HG02610 (cell line): ENCODE data around the gene ANKS6.
"Not testable (repeated sequence)": the region's sequence is repeated elsewhere in the genome, so short reads cannot be mapped to it uniquely, and the experiment has no call there.

Experiments
- ATAC-seq: cut with Tn5 transposase; IDR thresholded peaks from one replicate; pipeline ENCODE4 v1.9.1; 2021; ENCODE audit warnings: mild to moderate bottlenecking, moderate library complexity; ENCODE audit not compliant: unreplicated experiment

Gene ANKS6

DNA sequence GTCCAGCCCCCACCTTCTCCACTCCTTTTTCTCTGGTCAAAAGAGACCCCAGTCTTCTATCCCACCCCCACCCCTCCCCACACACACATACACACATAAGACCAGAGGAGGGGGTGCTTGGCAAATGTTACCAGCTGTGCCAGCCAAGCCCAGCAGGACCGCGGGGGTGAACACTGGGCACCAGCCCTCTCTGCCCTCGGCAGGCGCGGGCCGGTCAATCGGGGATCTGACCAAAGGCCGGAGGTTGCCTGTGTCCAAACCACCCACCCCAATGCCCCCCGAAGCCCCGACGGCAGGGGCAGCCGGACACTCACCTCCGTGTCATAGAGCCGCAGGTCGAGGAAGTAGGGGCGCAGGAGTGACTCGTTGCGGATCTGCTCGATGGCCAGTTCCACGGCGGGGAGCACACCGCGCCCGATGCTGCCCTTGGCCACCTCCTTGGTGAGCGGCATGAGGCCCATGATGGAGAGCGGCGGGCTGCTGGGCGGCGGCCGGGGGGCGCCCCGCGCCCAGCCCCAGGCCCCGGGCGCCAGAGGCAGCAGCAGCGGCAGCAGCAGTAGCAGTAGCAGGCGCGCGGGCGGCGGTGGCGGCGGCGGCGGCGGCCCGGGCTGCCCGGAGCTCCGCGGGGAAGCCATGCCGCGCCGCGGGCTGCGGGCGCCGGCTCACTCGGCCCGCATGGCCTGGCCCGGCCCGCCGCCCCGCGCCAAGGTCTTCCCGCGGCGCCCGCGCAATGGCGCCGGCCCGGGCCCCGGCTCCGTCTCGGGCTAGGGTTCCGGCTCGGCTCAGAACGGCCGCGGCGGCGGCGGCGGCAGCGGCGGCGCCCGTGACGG is 88.0 kb downstream of the ANKS6 start:
- ATAC-seq = no peak

DNA sequence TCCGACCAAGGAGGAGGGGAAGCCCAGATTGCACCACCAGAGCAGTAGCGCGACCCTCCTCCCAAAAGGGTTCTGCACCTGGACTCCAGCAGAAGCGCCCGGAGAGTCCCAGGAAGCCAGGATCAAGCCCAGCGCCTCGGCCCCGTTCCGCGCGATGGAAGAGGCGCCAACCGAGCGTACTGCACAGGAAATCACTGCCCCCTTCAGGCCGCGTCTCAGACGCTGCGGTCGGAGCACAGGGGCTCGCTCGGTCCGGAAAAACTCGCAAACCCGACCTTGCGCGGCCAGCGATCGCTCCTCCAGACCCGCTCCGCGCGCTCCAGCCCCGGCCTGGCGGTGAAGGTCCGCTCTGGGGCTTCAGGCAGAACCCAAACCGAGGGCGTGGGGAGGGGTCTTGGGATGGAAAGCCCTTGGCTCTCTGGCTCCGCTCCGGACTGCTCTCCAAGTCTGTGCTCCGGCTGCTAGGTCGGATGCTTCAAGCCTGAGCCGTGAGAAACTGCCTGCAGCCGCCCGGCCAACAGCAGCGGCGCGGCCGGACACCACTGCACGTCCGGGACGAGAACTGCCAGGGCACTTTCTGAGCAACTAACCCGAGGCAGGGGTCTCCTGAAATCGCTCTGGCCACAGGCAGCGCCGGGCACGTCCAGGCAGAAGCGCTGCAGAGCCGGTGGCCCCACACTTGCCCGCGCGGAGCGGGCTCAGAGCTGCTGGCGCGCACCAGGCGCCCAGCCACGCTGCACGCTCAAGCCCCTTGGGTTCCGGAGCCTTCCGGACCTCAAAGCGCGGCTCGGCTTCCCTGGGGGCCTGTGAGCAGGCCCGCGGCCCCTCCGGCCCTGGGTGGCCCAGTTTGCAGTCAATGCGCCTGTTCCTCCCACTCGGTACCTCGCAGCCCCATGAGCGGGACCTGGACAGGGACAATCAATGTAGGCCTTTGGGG is 88.9 kb downstream of the ANKS6 start:
- no peak for ATAC-seq

DNA sequence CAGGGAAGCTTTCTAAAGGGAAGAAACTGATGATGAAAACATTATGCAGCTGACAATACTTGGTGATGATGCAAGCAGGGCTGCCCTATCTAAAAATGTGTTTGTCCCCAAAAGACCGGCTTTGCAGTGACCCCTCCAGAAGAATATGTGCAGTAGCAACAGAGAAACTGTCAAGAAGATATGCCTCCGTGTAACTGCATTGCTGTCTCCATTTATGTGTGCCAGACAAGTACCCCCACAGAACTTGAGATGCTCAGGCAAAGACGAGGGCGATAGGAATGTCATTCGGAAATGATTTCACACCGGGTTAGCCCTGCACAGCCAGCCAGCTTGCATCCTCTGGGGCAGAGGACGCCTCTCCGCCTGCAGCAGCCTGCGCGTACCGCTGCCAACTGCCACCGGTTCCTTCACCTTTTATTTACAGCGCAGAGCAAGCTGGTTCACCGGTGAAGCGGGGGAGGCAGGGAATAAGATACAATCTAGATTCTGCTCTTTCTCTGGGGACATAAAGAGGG is 89.6 kb downstream of the ANKS6 start:
- no peak for ATAC-seq

DNA sequence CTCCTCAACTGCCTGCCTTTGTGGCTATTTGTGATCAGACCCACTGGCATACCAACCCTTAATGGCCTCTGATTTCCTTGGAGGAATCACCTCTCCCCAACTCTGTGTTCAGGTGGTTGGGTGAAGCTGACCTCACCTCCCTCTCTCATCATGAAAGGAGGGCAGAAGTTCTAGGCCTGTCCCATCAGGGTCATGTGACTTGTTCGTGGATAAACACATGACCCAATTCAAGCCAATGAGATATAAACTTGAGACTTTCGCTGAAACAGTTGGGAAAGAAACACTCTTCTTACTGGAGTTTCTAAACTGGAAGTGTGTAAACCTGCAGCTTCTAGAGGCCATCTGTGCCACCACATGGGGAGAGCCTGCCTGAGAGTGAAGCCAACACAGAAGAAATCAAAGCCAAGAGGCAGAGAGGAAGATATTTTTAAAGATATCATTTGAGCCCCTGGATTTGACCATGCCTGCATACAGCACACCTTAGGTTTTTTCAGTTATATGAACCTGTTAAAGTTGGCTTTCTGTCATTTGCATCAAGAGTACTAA is 93.4 kb downstream of the ANKS6 start:
- no peak for ATAC-seq

DNA sequence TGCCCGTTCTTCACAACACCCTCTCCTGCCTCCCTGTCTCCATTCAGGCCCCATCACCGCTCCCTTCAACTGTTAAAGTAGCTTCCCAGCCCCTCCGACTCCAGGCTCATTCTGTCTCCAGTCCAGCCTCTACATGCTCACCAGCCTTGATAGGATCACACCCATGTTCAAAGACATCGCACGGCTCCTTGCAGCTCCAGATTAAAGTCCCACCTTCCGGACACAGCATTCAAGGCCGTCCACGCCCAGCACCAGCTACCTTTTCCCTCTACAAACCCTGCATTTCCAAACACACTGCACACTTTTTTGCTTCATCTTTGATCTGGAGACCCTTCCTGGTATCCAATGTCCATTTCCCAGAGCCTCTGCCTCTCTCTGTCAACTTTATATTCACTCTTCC is 94.0 kb downstream of the ANKS6 start:
- ATAC-seq = no peak

DNA sequence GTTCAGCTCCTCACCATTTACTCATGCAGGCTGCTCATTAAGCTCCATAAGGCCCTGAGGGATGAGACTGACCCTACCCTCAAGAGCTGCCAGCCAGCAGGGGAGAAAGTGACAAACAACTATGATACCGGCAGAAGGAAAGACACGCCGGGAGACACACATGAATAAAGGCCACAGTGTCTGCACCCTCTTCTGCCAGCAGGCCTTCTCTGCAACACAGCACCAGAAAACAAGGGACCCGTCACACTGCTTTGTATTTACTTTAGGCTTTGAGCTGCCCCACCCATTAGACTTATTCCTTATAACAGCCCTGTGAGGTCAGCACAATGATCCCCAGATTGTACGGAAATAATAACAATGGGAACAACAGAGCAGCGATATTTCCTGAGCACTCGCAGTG is 94.8 kb downstream of the ANKS6 start:
- ATAC-seq = no peak

DNA sequence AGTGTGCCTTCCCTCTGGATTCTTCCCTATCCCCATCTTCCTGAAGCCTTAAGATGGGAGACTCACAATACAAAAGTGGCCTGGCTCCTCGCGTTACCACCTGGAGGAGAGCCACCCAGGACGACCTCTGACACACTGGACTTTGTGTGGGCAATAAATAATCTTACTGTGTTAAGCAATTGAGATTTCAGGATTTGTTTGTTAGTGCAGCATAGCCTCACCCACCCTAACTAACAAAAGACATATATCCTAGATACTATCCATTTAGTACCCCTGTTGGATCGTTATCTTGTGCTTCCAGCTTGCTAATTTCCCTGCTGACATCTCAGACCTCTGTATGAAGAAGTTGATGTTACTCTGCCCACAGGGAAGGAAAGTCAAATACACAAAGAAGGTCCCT is 95.6 kb downstream of the ANKS6 start:
- ATAC-seq = no peak

DNA sequence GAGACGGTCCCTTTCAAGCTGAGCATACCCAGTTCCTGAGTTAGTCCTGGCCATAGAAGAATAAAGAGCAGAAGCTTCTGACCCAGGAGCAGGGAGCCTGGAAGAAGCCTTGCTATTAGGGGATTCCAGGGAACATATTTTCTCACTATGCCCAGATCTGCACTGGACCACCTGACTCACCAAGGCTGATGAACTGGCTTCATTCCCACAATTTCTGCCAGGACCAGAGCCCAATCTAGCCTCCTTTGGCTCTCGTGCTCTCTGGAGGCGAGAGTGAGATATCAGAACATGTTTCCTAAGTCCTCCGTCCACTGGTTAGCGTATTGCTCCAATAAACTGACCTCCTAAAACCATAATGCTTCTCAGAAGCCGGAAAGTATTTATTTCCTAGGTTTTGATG is 97.5 kb downstream of the ANKS6 start:
- ATAC-seq = no peak

DNA sequence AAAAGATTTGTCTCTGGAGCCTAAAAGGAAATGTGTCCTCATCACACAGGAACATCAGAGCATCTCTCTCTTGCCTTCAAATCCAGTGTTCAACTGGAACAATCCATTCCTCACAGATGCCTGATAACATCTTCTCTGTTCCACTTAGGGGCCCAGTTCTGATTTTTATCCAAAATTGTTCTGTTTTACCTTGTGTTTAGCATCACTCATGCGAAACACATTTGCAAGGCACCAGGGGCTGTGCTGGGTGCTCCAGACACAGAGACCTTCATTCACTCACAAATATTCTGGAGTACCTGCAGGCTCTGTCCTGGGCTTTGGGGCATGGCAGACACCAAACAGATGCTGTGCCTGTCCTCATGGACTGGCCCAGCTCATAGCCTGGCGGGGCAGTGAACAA is 101.4 kb downstream of the ANKS6 start:
- ATAC-seq = no peak

DNA sequence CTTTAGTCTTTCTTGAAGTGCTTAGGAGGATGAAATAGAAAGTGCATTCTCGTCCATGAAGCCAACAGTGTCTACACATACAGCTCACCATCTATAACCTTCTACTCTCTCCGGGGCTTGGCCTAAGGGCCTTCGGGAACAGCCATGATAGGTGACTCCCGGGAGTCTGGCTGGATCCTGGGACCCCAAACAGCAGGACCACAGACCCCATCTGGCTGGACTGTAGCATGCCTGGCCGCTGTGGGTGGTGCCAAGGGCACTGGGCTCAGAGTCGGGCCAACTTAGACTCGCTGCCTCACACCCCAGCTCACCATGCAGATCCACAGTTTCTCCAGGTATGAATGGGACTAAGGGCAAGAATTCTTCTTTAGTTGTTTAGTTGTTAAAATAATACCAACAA is 104.0 kb downstream of the ANKS6 start:
- no peak for ATAC-seq

DNA sequence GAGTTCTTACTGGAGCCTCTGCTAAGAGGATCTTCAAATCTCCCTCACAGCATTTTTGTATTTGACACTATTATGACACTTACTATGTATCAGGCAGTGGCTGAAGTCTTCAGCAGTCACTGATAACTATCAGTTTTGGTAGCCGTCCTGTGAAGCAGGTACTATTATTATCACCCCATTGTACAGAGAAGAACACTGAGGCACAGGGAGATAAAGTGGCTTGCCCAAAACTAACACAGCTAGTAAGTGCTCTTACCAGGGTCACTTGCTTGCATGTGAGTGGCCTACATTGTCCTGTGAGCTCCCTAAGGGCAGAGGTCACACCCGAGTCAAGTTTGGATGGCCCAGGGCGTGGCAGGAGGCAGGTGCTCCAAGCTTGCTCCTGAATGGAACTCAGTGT is 104.5 kb downstream of the ANKS6 start:
- ATAC-seq = no peak

DNA sequence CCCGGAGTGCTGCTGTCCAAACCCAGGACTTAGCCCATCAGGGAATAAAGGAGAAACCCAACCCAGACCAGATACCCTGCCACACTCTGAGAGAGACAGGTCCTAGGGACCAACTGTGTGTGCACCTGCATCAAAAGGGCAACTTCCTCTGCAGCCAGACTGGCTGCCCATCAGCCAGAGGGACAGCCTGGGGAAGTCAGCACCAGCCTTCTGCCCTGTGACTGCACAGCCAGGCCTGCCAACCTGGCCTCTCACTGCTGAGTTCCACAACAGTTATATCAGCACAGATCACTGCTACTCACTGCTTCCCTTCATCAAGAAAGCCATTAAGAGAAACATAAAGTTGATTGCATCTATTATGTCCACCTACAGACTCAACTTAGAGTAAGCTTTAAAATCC is 105.7 kb downstream of the ANKS6 start:
- no peak for ATAC-seq

DNA sequence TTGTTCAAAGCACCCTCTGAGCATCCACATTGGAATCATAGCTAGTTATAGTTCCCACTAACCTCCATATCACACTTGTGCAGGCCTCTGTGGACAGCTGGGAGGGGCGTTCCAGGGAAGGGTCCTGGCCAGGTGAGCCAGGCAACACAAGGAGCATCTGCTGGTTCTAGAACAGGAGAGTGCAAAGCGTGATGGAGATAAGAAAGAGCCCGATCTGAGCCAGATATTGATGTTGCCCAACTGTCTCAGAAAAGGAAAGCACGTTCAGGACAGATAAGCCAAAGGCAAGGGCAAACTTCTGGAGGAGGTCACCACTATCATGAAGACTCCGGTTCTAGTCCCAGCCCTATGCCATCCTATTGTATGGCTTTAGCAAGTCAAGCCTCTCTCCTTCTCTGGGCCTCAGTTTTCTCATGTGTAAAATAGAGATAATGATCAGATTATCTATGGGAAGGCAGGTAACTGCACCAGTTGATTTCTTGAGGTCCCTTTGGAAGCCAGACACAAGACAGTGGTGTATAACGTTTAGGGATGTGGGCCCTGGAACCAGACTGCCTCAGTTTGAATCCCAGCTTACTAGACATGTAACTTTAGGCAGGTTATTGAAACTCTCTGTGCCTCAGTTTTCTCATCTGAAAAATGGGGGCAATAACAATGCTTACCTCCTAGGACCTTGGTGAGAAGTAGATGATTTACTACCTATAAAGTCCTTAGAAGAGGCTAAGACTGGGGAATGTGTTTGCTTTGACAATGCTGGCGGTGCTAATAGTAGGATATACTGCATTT is 107.5 kb downstream of the ANKS6 start:
- ATAC-seq = no peak

DNA sequence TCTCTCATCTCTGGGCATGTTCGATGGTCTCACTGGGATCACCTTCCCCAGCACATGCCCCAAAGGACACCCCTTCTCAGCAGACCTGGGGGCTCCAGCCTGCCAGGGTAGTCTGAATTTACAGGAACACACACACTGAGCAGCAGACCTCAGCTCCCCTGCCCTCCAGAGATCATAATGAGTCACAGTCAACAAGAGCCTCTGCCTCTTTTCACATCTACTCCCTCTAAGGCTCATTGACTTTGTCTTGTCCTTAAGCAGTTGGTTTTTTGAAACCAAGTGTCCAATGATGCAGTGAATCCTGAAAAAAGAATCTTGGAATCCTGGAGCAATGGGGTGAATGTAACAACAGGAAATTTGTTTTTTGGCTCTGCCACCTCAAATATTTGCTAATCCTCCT is 108.4 kb downstream of the ANKS6 start:
- no peak for ATAC-seq

DNA sequence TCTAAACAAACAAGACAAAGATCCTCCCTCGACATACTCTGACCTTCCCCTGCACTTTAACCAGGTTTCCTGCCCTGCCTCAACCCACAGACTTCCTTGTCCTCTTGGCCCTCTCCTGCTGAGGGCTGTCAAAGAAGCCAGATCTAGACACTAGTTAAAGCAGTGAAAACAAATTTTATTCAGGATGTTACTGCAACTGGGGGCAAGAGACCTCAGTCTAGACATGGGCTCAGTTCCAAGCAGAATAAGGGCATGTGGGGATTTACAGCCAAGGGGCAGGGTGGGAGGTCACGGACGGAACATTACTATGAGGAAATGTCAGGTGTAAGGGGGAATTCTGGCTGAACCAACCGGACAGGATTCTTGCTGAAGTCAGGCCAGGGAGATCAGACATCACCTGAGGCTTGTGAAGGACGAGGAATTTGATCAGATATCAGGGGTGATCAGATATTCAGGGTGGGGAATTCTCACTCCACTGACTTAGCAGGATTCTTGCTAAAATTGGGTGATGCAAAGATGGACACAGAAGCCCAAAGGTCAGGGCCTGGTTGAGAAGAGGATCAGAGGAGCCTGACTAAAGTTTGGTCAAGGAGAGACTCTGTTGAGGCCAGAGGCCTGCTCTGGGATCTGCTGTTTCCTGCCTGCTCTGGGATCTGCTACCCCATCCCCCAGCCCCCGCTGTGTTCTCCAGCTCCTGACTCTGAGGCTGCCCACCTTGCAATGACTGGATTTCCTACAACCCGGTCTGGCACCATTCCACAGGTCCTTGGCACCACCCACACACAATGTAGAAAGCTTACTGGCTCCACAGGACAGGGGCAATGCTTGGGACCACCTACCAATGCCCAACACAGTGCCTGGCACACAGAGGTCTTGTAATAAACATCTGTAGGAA is 109.1 kb downstream of the ANKS6 start:
- no peak for ATAC-seq

DNA sequence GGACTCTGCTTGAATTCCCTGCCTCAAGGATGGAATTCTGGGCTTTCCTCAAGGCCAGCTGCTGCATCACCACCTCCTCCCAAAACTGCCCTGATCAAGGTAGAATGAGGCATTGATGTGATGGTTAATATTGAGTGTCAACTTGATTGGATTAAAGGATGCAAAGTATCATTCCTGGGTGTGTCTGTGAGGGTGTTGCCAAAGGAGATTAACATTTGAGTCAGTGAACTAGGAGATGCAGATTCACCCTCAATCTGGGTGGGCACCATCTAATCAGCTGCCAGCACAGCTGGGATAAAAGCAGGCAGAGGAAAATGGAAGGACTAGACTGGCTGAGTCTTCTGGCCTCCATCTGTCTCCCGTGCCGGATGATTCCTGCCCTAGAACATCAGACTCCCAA is 111.5 kb downstream of the ANKS6 start:
- ATAC-seq = not testable (repeated sequence)
